ENCODE measurements around the gene GIMD1.
A peak's percentile ranks its signal among the peaks of the same experiment; 100 is the strongest.

Gene GIMD1

DNA sequence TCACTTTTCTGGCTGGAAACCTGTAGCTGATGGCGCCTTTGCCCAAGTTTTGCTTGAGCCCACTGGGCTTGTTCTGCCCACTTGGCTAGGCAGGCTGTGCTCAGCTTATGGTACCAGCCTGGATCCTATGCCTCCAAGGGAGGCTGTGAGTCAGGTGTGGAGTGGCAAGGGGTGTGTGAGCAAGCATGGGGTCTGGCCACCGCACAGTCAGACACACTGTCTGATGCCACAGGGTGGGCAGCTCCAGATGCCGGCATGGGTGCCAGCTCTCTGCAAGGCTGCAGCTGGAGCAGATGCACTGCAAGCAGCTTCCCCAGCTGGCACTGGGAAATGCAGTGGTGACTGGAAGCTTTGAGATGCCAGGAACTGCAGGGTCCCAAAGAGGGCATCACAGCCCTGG lies 16.3 kb upstream of the GIMD1 start:
- DNase-seq (ENCODE audit: low read depth): no peak
- no peak overlapping the region for H3K4me3 ChIP-seq (ENCODE audit: low read length)
- TF ChIP-seq, protein P1, sequence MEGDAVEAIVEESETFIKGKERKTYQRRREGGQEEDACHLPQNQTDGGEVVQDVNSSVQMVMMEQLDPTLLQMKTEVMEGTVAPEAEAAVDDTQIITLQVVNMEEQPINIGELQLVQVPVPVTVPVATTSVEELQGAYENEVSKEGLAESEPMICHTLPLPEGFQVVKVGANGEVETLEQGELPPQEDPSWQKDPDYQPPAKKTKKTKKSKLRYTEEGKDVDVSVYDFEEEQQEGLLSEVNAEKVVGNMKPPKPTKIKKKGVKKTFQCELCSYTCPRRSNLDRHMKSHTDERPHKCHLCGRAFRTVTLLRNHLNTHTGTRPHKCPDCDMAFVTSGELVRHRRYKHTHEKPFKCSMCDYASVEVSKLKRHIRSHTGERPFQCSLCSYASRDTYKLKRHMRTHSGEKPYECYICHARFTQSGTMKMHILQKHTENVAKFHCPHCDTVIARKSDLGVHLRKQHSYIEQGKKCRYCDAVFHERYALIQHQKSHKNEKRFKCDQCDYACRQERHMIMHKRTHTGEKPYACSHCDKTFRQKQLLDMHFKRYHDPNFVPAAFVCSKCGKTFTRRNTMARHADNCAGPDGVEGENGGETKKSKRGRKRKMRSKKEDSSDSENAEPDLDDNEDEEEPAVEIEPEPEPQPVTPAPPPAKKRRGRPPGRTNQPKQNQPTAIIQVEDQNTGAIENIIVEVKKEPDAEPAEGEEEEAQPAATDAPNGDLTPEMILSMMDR (IDR thresholded peaks at IDR 0.05; ENCODE audit: insufficient read depth, low read depth, low read length, missing control alignments): no peak

DNA sequence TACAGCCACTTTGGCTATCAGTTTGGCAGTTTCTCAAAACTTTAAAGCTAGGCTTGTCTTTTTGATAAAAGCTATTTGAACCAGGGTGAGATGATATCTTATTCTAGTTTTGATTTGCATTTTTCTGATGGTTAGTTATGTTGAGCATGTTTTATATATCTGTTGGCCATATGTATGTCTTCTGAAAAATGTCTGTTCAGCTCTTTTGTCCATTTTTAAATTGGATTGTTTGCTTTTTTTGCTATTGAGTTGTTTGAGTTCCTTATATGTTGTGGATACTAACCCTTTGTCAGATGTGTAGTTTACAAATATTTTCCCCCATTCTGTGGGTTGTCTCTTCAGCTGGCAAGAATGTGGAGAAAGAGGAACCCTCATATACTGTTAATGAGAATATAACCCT lies 11.6 kb upstream of the GIMD1 start:
- no peak overlapping the region for H3K4me3 ChIP-seq (ENCODE audit: low read length)
- DNase-seq (ENCODE audit: low read depth): no peak
- TF ChIP-seq, protein P1 (IDR thresholded peaks at IDR 0.05; ENCODE audit: insufficient read depth, low read depth, low read length, missing control alignments): no peak

DNA sequence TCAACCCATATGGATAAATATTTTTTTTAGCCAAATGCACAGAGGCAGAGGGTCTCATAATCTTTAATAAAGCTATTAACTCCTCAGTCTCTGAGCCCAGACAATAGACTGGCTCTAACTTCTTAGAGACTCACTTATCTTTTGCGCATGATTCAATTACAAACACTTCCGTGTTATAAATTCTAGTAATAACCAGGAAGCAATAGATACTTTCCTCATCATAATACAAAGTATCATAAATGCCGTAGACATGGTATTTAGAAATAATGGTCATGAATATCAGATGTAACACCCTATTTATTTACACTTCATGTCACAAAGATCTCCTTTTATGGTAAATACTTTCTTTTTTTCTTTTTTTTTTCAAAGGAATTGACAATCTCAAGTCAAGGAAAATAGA lies 4.4 kb upstream of the GIMD1 start:
- DNase-seq (ENCODE audit: low read depth): no peak
- no peak overlapping the region for H3K4me3 ChIP-seq (ENCODE audit: low read length)
- TF ChIP-seq, protein P1 (IDR thresholded peaks at IDR 0.05; ENCODE audit: insufficient read depth, low read depth, low read length, missing control alignments): no peak

DNA sequence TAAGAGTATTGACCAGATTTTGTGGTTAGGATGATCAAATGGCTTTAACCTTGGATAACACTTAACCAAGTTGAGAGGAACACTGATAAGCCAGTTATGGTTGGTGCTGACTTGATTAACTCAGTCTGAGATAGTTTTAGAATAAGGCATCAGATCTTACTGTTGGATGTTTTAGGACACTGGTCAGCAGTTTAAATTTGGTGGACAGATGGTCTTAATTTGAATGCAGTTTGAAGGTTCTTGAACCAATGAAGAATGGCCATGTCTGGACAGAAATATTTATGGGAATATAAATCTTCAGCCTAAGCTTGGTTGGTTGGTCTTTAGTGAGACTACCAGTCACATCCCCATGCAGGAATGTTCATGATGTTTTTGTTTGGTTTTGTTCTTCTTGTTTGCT lies 2.6 kb upstream of the GIMD1 start:
- DNase-seq (ENCODE audit: low read depth): no peak
- TF ChIP-seq, protein P1 (IDR thresholded peaks at IDR 0.05; ENCODE audit: insufficient read depth, low read depth, low read length, missing control alignments): no peak
- no peak overlapping the region for H3K4me3 ChIP-seq (ENCODE audit: low read length)

DNA sequence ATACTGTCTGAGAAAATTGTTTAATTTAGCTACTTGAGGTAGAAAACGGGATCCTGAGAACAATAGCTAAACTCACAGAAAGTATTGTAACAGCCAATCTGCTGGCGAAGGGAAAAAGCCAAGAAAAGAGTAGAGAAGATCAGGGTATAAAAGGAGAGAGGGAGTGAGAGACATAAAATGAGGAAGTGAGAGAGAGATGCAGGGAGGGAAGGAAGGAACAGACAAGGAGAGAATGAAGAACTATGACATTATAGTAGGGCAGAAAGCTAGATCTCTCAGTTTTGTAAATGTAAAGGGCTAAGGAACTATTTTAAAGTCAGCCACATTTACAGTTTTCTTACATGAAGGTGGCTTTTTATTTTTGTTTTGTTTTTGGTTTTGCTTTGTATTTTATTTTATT lies 1.6 kb upstream of the GIMD1 start:
- no peak overlapping the region for H3K4me3 ChIP-seq (ENCODE audit: low read length)
- TF ChIP-seq, protein P1 (IDR thresholded peaks at IDR 0.05; ENCODE audit: insufficient read depth, low read depth, low read length, missing control alignments): no peak
- DNase-seq (ENCODE audit: low read depth): no peak

DNA sequence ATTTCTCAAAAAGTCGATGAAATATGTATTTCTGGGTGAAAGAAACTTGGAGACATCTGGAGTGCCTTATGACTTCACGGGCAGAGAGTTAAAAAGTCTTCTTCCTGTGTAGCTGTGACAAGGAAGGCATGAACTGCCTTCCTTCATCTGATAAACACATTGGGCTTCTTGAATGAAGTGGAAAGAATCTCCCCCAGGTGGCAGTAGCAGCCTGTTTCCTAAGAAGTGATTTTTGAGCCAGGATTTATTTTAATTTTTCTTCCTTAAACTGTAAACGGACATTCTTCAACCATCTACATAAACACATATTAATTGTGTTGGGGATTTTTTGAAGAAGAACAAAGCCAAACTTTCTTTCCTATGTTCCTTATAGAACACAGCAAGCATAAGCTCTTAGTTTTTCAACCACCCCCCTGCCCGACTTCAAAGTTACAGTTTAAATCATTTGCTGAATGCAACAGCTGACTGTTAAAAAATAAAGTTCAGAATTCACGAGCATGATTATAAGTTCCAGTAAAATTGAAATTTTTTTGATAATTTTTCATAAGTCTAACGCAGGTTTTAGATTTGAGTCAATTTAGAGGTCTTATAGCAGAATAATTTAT lies 980 bp upstream of the GIMD1 start:
- DNase-seq (ENCODE audit: low read depth): peak; percentile 80
- H3K4me3 ChIP-seq (ENCODE audit: low read length): no peak overlapping the region

DNA sequence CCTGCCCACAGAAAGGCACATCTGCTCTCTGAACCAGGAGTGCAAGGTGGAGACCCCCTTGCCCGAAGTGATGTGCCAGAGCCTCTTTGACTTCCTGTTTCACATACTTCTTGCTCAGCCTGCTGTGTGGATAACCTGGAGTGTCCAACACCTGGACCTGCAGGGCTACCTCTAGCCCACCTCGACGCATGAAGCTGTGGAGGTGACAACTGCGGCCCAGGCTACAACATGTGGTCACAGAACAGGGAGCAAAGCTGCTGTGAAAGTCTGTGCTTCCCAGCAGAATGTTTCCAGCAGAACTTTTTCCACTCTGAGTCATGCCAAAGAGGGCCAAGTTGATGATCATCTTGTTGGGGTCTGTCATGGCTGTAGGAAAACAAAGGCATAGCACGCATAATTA lies 1.5 kb downstream of the GIMD1 start:
- DNase-seq (ENCODE audit: low read depth): no peak
- H3K4me3 ChIP-seq (ENCODE audit: low read length): no peak overlapping the region
- TF ChIP-seq, protein P1 (IDR thresholded peaks at IDR 0.05; ENCODE audit: insufficient read depth, low read depth, low read length, missing control alignments): no peak

More for the DNA sequence above, 980 bp upstream of the GIMD1 start:
- TF ChIP-seq, protein P1 (IDR thresholded peaks at IDR 0.05; ENCODE audit: insufficient read depth, low read depth, low read length, missing control alignments): peak; percentile 79

Data from epithelial cell of esophagus (primary cell).